Esophagus (tissue), 2 donors: ENCODE data around the gene EMX2. TPM values are rescaled to one million over a fixed set of nuclear protein-coding genes. Genes with fewer than 3 reads are reported as not detected.
"Not testable (repeated sequence)": the region's sequence is repeated elsewhere in the genome, so short reads cannot be mapped to it uniquely, and the experiment has no call there.

Experiments used
- H3K27ac ChIP-seq, 2 donors: one replicate each; pipeline ENCODE4 v1.5.1; 2013; ENCODE audit warnings: low read depth in 2 of 2, mild to moderate bottlenecking in 2 of 2, inconsistent platforms in 1 of 2, low read length in 1 of 2, moderate library complexity in 1 of 2
- H3K27me3 ChIP-seq, 2 donors: one replicate each; pipeline ENCODE4 v1.6.1; 2013; ENCODE audit warnings: low read length in 2 of 2, control low read depth in 1 of 2, mild to moderate bottlenecking in 1 of 2; ENCODE audit not compliant: insufficient read depth in 2 of 2, control insufficient read depth in 1 of 2
- H3K36me3 ChIP-seq, 2 donors: one replicate each; pipeline ENCODE4 v1.6.1; 2013; ENCODE audit warnings: low read length in 1 of 2; ENCODE audit not compliant: control insufficient read depth in 2 of 2, insufficient read depth in 2 of 2
- H3K4me1 ChIP-seq, 2 donors: one replicate each; pipeline ENCODE4 v1.6.1; 2013; ENCODE audit warnings: low read length in 1 of 2; ENCODE audit not compliant: control insufficient read depth in 2 of 2, insufficient read depth in 2 of 2
- H3K4me3 ChIP-seq, 2 donors: one replicate each; pipeline ENCODE4 v1.5.1; 2013; ENCODE audit warnings: low read length in 2 of 2, mild to moderate bottlenecking in 2 of 2, low read depth in 1 of 2, moderate library complexity in 1 of 2
- H3K9me3 ChIP-seq, 2 donors: one replicate each; pipeline ENCODE4 v1.6.1; 2013; ENCODE audit warnings: mild to moderate bottlenecking in 2 of 2, low read depth in 1 of 2, low read length in 1 of 2, moderate library complexity in 1 of 2; ENCODE audit not compliant: control insufficient read depth in 2 of 2, insufficient read depth in 1 of 2
- WGBS, 2 donors: extraction: QIAGEN DNeasy Blood & Tissue Kit; methylation state at CpG; one replicate each; pipeline ENCODE4 v1.1.7; 2013; 5-methylcytosine and 5-hydroxymethylcytosine counted together
- polyA plus RNA-seq, 2 donors: library from polyadenylated mRNA; stranded (reverse); fragments of 200-250 nt; gene quantifications; one replicate each; pipeline ENCODE4 v1.2.3, GENCODE V29; 2013
- donor health status: healthy with polysubstance abuse.
- donor health status: Bipolar disorder and iron deficiency.

EMX2 gene
- polyA plus RNA-seq, 2 donors, result 0.10 to 0.15 TPM

DNA sequence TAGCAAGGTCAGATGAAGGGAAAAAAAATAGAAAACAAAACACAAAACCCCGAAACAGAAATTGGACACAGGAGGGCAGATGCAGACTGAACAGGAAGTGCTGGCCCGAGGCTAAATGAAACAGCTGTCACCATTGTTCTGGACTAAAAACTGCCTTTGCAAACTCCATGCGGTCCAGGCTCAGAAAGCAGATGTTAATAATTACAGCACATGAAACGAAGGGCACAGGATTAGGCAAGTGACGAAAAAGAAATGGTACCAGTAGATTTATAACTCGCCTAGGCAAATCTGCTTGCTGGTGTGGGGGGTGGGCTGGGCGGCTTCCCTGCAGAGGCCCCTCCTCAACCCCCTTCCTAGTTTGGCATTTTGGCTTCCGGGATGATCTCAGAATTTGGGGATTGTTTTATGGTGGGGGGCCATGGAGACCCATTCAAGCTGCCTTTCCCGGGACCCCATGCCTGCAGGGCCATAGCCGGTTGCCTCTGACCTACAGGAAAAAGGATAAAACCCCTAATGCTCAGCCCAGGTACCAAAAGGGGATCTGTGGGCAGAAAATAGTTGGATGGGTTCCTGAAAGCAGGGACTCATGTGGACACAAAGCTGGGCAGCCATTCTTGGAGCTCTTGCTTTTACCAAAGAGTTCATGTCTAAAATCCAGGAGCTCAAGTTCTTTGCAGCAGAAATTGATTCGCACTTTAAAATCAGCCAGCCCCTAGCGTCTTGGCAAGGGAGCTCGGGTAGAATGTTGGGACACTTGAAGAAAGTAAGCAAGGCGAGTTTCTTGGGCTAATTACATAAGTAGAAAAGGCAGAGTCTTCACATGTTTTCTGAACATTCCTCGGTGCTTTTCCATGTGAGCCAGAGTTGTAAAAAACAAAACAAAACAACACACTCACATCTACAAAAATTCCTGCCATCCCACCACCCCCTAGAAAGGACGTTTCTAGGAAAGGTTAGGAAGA lies 39.0 kb upstream of the EMX2 start:
- H3K36me3 ChIP-seq, result no peaks in the 10 kb centered on the region
- H3K4me3 ChIP-seq, result no peak overlapping the region
- 51 to 52% methylated on average over 16 of the region's 16 CpGs for WGBS, 2 donors
- H3K27me3 ChIP-seq, result peaks cover 0 to 5% of the 10 kb centered on the region in 2 donors
- no peak overlapping the region for H3K27ac ChIP-seq
- H3K4me1 ChIP-seq, result no peaks in the 10 kb centered on the region
- no peaks in the 10 kb centered on the region for H3K9me3 ChIP-seq

DNA sequence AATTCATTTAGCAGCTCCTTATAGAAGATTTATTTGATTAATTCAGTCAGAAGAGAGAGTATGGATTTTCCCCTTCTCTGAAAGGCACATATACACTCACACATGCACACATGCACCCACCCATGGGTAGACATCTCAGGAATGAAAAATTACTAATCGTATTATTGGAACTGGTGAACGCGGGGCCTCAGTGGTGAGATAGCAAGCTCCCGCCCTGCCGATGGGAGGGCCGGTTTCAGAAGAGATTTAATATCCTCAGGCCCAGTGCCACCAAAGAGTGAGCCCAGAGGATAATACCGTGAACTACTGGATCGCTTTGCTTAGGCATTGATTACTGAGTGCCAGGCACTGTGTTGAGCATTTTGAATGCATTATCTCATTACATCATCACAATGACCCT lies 38.0 kb upstream of the EMX2 start:
- Histone ChIP-seq H3K4me3 (no peak overlapping the region), H3K4me1 (no peaks in the 10 kb centered on the region), H3K27me3 (peaks cover 0 to 5% of the 10 kb centered on the region in 2 donors), H3K27ac (no peak overlapping the region), H3K36me3 (no peaks in the 10 kb centered on the region), H3K9me3 (no peaks in the 10 kb centered on the region)
- WGBS, 2 donors, result 93 to 95% methylated on average over 8 of the region's 8 CpGs

DNA sequence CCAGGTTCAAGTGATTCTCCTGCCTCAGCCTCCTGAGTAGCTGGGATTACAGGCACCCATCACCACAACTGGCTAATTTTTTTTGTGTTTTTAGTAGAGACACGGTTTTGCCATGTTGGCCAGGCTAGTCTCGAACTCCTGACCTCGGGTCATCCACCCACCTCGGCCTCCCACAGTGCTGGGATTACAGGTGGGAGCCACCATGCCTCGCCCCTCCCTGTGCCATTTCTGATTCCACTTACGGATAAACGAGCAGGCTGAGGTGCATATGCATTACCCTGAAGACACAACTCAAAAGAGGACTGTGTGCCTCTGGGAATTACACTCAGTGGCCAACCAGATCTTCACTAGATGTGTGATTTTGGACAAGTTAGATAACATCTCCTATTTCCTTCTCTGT lies 35.5 kb upstream of the EMX2 start:
- 83% methylated on average over 7 of the region's 7 CpGs for WGBS, 2 donors
- H3K27ac ChIP-seq, H3K4me1 ChIP-seq: not testable (repeated sequence)

DNA sequence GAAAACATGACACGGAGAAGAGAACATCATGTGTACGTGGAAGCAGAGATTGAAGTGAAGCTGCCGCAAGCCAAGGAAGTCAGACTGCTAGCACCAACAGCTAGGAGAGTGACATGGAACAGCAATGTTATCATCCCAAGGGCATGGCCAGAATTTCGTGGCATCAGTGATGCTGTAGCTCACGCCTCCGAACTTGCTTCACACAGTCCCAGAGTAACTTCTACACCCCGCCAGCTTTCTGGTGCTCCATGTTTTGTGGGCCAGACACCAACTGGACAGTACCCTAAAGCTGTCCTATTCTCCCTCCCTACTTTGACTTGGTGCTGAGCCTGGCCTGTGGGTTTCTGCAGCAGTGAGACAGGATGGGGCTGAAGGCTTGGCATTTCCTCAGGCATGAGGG lies 33.0 kb upstream of the EMX2 start:
- Histone ChIP-seq H3K36me3 (no peaks in the 10 kb centered on the region), H3K9me3 (no peaks in the 10 kb centered on the region), H3K4me3 (no peak overlapping the region), H3K27me3 (peaks cover 0 to 5% of the 10 kb centered on the region in 2 donors), H3K27ac (no peak overlapping the region), H3K4me1 (no peaks in the 10 kb centered on the region)
- 86 to 89% methylated on average over 7 of the region's 7 CpGs for WGBS, 2 donors

More for the DNA sequence above, 35.5 kb upstream of the EMX2 start:
- not testable (repeated sequence) for H3K36me3 ChIP-seq, H3K4me3 ChIP-seq, H3K9me3 ChIP-seq, H3K27me3 ChIP-seq

DNA sequence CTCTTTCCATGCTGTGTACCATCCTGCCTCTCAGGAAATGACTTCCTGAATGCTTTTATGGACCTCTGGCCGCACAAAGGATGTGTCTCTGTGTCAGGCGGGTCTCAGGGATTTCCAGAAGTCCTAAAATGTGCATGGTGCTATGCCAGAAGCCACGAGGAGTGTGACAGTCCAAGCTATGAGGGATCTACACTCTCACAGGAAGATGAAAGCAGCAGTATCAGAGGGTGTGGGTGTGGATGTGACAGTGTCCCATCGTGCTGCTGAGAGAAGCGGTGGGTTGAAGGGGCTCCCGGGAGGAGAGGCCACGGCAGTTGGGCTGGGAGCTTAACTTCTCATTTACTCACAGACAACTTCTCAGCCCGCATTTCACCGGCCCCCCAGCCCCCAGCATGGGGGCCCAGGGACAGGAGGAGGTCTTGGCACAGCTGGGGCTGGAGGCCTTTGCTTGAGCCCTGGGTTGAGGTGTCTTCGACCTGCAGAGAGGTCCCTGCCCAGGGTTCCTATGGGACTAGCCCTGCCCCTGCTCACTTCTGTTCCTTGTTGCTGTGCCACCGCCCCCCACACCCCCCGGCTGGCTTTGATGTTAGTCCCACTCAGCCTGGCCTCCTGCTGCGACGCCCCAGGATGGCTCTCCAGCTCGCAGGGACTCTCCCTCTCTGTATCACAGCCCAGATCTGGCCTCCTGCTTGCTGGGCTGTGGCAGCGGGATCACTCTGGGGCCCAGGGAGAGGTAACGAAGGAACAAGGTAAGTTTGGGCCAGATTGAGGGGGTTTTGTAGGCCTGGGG lies 30.8 kb upstream of the EMX2 start:
- Histone ChIP-seq H3K36me3 (no peaks in the 10 kb centered on the region), H3K4me3 (no peak overlapping the region), H3K4me1 (no peaks in the 10 kb centered on the region), H3K9me3 (no peaks in the 10 kb centered on the region), H3K27ac (no peak overlapping the region), H3K27me3 (no peaks in the 10 kb centered on the region)
- WGBS, 2 donors, result 55 to 62% methylated on average over 17 of the region's 17 CpGs

DNA sequence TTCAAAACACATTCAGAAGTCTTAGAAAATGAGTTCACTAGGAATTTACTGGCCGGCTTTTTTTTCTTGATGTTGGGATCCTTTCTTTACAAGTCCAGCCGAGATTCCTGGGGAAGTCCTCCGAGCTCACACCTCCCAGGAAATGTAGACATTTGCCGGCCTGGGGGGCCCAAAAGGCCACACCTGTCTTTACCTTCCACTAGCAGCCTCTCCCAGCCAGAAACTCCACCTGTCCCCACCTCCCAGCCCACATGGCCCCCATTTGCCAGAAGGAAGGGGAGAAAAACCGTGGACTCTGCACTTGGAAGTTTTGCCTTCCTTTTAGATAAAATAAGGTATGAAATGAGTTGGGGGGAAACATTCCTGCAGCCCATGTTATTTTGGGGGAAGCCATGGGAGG lies 27.6 kb upstream of the EMX2 start:
- 60 to 62% methylated on average over 5 of the region's 5 CpGs for WGBS, 2 donors
- Histone ChIP-seq H3K9me3 (no peaks in the 10 kb centered on the region), H3K27ac (no peak overlapping the region), H3K4me1 (no peaks in the 10 kb centered on the region), H3K4me3 (no peak overlapping the region), H3K27me3 (no peaks in the 10 kb centered on the region), H3K36me3 (no peaks in the 10 kb centered on the region)

DNA sequence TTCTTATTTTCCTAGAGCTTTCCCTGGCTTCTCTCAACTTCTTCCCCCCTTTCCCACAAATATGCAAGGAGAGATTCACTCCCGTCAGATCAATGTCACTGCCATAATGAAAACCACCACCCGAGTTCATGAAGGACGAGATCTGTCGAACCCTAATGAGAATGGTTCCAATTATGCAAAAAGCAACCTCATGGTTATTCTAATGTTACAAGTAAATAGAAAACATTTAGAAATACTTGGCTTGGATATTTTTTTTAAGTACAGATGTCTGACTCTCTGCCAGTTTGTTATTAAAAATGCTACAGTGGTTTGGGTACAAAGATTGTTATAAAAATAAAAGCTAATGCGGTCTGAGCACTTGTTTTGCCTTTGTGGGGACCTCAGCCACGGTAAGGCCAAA lies 25.9 kb upstream of the EMX2 start:
- Histone ChIP-seq H3K36me3 (no peaks in the 10 kb centered on the region), H3K4me3 (no peak overlapping the region), H3K9me3 (no peaks in the 10 kb centered on the region), H3K27me3 (no peaks in the 10 kb centered on the region), H3K4me1 (no peaks in the 10 kb centered on the region), H3K27ac (no peak overlapping the region)
- WGBS, 2 donors, result 79 to 81% methylated on average over 6 of the region's 6 CpGs

DNA sequence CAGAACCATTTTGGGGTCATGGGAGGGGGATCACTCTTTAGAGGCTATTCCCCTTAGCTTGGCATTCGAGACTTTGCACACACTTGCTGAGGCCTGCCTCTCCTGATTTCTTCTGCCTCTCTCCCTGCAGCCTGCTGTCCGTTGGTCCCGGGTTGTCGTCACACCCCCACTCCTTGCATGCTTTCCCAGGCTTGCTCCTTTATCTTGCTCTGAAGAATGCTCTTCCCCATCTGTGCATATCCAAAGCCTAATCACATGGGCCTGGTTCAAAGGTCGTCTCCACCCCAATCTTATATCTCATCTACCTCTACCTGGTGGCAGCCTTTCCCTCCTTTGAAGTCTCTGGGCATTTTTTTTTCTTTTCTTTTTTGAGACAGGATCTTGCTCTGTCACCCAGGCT lies 24.3 kb upstream of the EMX2 start:
- H3K27ac ChIP-seq, result no peak overlapping the region
- no peaks in the 10 kb centered on the region for H3K27me3 ChIP-seq
- H3K4me3 ChIP-seq, result no peak overlapping the region
- H3K9me3 ChIP-seq, result no peaks in the 10 kb centered on the region
- 28 to 54% methylated on average over 5 of the region's 5 CpGs for WGBS, 2 donors
- H3K36me3 ChIP-seq, result no peaks in the 10 kb centered on the region
- H3K4me1 ChIP-seq, result no peaks in the 10 kb centered on the region

DNA sequence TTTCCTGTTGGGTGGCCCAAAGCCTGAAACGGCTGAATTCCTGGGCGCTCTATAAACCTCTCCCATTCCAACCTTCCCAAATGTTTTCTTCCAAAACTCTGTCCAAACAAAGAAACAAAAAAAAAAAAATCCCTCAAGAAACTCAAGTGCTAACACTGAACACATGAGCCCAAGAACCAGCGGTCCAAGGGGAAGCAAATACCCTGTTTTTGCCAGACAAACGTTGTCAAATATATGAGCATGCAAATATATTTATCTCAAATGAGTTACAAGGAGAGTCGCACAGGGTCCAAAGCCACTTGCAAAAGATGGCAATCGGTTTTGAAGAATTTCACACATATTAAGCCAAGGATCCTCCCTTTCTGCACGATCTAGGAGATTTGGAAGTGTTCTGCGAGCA lies 23.3 kb upstream of the EMX2 start:
- no peaks in the 10 kb centered on the region for H3K9me3 ChIP-seq
- H3K27ac ChIP-seq, result no peak overlapping the region
- no peaks in the 10 kb centered on the region for H3K36me3 ChIP-seq
- H3K4me3 ChIP-seq, result no peak overlapping the region
- no peaks in the 10 kb centered on the region for H3K27me3 ChIP-seq
- 71 to 76% methylated on average over 8 of the region's 8 CpGs for WGBS, 2 donors
- H3K4me1 ChIP-seq, result no peaks in the 10 kb centered on the region
